HG03175 (cell line): ENCODE measurements around the gene TRAPPC5.

ENCODE experiments used
- ATAC-seq: cut with Tn5 transposase; IDR thresholded peaks from one replicate; pipeline ENCODE4 v1.9.1; 2021; ENCODE audit warnings: mild to moderate bottlenecking, moderate library complexity; ENCODE audit not compliant: unreplicated experiment

TRAPPC5 gene

GRCh38 chr19:7645656-7646425, 34.8 kb upstream of the TRAPPC5 start:
- no peak for ATAC-seq

- ATAC-seq, result no peak
These were observed 34.3 kb upstream of the TRAPPC5 start for GRCh38 chr19:7646426-7646700.

- no peak for ATAC-seq
These were observed 33.5 kb upstream of the TRAPPC5 start for GRCh38 chr19:7647156-7647555.

GRCh38 chr19:7648265-7649014, 32.2 kb upstream of the TRAPPC5 start:
- ATAC-seq, result no peak

- ATAC-seq, result no peak
These were observed 30.5 kb upstream of the TRAPPC5 start for GRCh38 chr19:7650148-7650547.

- ATAC-seq, result no peak
These were observed 28.5 kb upstream of the TRAPPC5 start for GRCh38 chr19:7652061-7652641.

GRCh38 chr19:7654401-7654800, 26.2 kb upstream of the TRAPPC5 start:
- no peak for ATAC-seq

- no peak for ATAC-seq
These were observed 25.1 kb upstream of the TRAPPC5 start for GRCh38 chr19:7655581-7655980.

GRCh38 chr19:7657131-7657751, 23.4 kb upstream of the TRAPPC5 start:
- no peak for ATAC-seq

- peak; percentile 60 for ATAC-seq
These were observed 22.4 kb upstream of the TRAPPC5 start for GRCh38 chr19:7658219-7658686.

GRCh38 chr19:7661744-7662538, 18.7 kb upstream of the TRAPPC5 start:
- ATAC-seq, result no peak

- no peak for ATAC-seq
These were observed 18.0 kb upstream of the TRAPPC5 start for GRCh38 chr19:7662657-7663056.

GRCh38 chr19:7663706-7664105, 16.9 kb upstream of the TRAPPC5 start:
- no peak for ATAC-seq

GRCh38 chr19:7665076-7665475, 15.6 kb upstream of the TRAPPC5 start:
- ATAC-seq, result no peak

- no peak for ATAC-seq
These were observed 11.8 kb upstream of the TRAPPC5 start, which contains the start of gene RETN for GRCh38 chr19:7668842-7669241. RETN (plus strand) TSS chr19:7669049; CDS start chr19:7669327, 278 bp downstream.

- ATAC-seq, result no peak
These were observed 11.0 kb upstream of the TRAPPC5 start for GRCh38 chr19:7669641-7670040.

- no peak for ATAC-seq
These were observed 10.4 kb upstream of the TRAPPC5 start for GRCh38 chr19:7670150-7670783.

- no peak for ATAC-seq
These were observed 9.8 kb upstream of the TRAPPC5 start for GRCh38 chr19:7670790-7671189.

- ATAC-seq, result no peak
These were observed 8.1 kb upstream of the TRAPPC5 start for GRCh38 chr19:7672522-7672921.
